Upper lobe of right lung (tissue), 1 donor: Measurements from ENCODE around the gene CARS1. TPM values are rescaled to one million over a fixed set of nuclear protein-coding genes. Genes with fewer than 3 reads are reported as not detected.

ENCODE experiments used
- ATAC-seq: fragments of 200-7000 bp; cut with Tn5 transposase; one replicate; pipeline ENCODE4 v1.9.1; 2020; ENCODE audit warnings: mild to moderate bottlenecking, moderate library complexity
- DNase-seq: peaks from one replicate; pipeline ENCODE4 v3.0.0-alpha.2; 2020
- H3K27ac ChIP-seq: fragments of 200-600 bp; one replicate; pipeline ENCODE4 v1.8.0; 2022
- H3K27me3 ChIP-seq: fragments of 200-600 bp; one replicate; pipeline ENCODE4 v1.8.0; 2022; ENCODE audit warnings: mild to moderate bottlenecking
- H3K36me3 ChIP-seq: fragments of 200-600 bp; one replicate; pipeline ENCODE4 v1.8.0; 2022
- H3K4me1 ChIP-seq: fragments of 200-600 bp; one replicate; pipeline ENCODE4 v1.8.0; 2022
- H3K4me3 ChIP-seq: fragments of 200-600 bp; one replicate; pipeline ENCODE4 v1.8.0; 2022; ENCODE audit warnings: mild to moderate bottlenecking
- H3K9me3 ChIP-seq: fragments of 200-600 bp; one replicate; pipeline ENCODE4 v1.8.0; 2022
- intact Hi-C: fragments of 100-400 bp; cut with DNase I; formaldehyde crosslinking; loops from one replicate; pipeline ENCODE4 v1.11.0; 2022
- total RNA-seq: library from RNA; stranded (reverse); fragmentation: NEBNext Ultra II Directional; extraction: Animal tissue kit (Norgen Biotek cat#: 25700); gene quantifications from one replicate; pipeline ENCODE4 v1.2.1, GENCODE V29; 2021
- TF ChIP-seq, protein P1 (sequence below): fragments of 200-600 bp; IDR thresholded peaks from one replicate; pipeline ENCODE4 v1.8.0; 2022; ENCODE audit warnings: antibody characterized with exemption
- donor health status: DM: no; HTN: yes; CAD: no; lungs with severe emphysema.

CARS1 gene
- total RNA-seq, 1 donor from 2014 or later, result 34.6 TPM

DNA sequence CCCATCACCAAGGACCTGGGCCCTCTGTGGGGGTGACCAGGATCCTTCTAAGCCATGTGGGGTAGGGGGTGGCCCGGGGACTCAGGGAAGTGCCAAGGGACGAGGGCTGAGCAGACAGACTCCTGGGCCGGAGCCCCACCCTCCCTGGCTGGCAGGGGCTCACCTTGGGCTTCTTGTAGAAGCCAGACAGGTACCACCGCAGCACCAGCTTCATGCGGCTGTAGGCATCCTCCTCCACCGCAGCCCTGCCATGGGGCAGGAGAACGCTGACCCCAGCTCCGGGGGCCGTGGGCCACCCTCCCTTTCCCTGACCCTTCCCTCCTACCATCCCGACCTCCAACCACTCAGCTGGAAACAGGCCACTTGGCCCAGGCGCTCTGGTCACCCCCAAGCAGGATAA is 45.9 kb upstream of the CARS1 start:
- no peaks in the 10 kb centered on the region for H3K27me3 ChIP-seq
- H3K27ac ChIP-seq, result no peak overlapping the region
- H3K36me3 ChIP-seq, result peaks cover 14% of the 10 kb centered on the region
- ATAC-seq (no peak), DNase-seq (peak; percentile 59)
- no peaks in the 10 kb centered on the region for H3K9me3 ChIP-seq
- intact Hi-C loops, result no loop called here
- TF ChIP-seq, protein P1, sequence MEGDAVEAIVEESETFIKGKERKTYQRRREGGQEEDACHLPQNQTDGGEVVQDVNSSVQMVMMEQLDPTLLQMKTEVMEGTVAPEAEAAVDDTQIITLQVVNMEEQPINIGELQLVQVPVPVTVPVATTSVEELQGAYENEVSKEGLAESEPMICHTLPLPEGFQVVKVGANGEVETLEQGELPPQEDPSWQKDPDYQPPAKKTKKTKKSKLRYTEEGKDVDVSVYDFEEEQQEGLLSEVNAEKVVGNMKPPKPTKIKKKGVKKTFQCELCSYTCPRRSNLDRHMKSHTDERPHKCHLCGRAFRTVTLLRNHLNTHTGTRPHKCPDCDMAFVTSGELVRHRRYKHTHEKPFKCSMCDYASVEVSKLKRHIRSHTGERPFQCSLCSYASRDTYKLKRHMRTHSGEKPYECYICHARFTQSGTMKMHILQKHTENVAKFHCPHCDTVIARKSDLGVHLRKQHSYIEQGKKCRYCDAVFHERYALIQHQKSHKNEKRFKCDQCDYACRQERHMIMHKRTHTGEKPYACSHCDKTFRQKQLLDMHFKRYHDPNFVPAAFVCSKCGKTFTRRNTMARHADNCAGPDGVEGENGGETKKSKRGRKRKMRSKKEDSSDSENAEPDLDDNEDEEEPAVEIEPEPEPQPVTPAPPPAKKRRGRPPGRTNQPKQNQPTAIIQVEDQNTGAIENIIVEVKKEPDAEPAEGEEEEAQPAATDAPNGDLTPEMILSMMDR, result no peak
- no peak overlapping the region for H3K4me3 ChIP-seq
- H3K4me1 ChIP-seq, result no peaks in the 10 kb centered on the region

GRCh38 chr11:3102641-3102921 is 45.4 kb upstream of the CARS1 start:
- Histone ChIP-seq H3K4me3 (no peak overlapping the region), H3K9me3 (no peaks in the 10 kb centered on the region), H3K36me3 (peaks cover 17% of the 10 kb centered on the region), H3K4me1 (no peaks in the 10 kb centered on the region), H3K27me3 (no peaks in the 10 kb centered on the region), H3K27ac (no peak overlapping the region)
- TF ChIP-seq, protein P1, result no peak
- intact Hi-C loops, result no loop called here
- DNase-seq, result peak; percentile 29
- no peak for ATAC-seq

DNA sequence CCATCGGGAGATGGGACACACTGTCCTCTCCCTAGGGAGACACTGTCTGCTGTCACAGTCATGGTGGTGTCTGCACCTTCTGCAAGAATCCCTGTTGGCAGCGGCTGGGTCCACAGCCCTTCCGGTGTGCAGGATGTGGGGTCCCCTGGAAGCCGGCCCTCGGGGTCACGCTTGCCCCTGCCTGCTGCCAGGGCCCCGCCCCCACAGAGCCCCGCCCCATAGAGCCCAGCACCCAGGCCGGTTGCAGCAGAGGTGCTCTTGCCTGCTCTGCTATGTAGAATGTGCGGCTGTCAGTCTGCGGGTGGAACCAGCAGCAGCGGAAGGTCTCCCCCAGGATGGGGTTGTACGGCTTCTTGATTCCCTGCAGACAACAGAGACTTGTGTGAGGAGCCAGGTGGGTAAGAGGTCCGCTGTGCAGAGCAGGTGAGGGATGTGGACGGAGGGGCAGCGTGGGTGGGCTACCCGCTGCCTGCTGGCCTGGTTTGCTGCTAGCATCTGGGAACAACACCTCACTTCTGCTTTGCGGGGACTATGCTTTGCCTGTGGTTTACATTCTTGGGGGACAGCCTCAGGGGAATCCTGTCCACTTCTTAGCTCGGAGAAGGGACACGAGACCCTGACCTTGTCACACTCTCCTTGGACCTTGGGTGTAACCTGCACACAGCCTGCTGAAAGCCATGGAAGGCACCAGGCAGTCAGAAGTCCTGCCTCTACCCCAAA is 44.9 kb upstream of the CARS1 start:
- Histone ChIP-seq H3K9me3 (no peaks in the 10 kb centered on the region), H3K27ac (no peak overlapping the region), H3K4me3 (no peak overlapping the region), H3K4me1 (no peaks in the 10 kb centered on the region), H3K36me3 (peaks cover 22% of the 10 kb centered on the region), H3K27me3 (no peaks in the 10 kb centered on the region)
- intact Hi-C loops, result no loop called here
- DNase-seq (peak; percentile 57), ATAC-seq (no peak)
- TF ChIP-seq, protein P1, result no peak

- H3K9me3 ChIP-seq, result no peaks in the 10 kb centered on the region
- ATAC-seq, result peak; percentile 26
- peaks cover 24% of the 10 kb centered on the region for H3K36me3 ChIP-seq
- no peak overlapping the region for H3K4me3 ChIP-seq
- H3K4me1 ChIP-seq, result no peaks in the 10 kb centered on the region
- no peaks in the 10 kb centered on the region for H3K27me3 ChIP-seq
- H3K27ac ChIP-seq, result no peak overlapping the region
- intact Hi-C loops, result loop anchor here (10.0 kb wide), 1 partner anchor 54 kb away; no protein-coding TSS in a partner anchor
- TF ChIP-seq, protein P1, result no peak
- DNase-seq, result no peak
These were observed 42.0 kb upstream of the CARS1 start for GRCh38 chr11:3099178-3099577.

DNA sequence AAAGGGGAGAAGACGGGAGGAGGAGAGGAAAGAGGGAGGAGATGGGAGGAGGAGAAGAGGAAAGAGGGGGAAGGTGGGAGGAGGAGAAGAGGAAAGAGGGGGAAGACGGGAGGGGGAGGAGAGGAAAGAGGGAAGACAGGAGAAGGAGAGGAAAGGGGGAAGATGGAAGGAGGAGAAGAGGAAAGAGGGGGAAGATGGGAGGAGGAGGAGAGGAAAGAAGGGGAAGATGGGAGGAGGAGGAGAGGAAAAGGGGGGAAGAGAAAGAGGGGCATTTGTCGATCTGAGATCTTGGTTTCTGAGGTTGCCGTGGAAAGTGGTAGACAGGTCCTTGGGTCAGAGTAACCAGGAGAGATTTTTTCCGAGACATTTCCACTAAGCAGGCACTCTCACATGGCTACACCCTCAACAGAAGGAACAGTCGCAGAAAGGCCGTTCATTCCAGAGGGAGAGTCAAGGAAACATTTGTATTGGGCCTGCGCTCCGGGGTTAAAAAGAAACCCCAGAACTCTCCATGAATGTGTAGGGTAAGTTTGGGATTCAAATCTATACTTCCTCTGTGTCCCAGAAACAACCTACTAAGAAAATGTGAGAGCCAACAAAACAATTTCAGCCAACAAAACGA is 39.8 kb upstream of the CARS1 start:
- H3K27me3 ChIP-seq, result no peaks in the 10 kb centered on the region
- DNase-seq (no peak), ATAC-seq (no peak)
- H3K27ac ChIP-seq, result no peak overlapping the region
- intact Hi-C loops, result loop anchor here (10.0 kb wide), 1 partner anchor 52 kb away; no protein-coding TSS in a partner anchor
- TF ChIP-seq, protein P1, result no peak
- no peaks in the 10 kb centered on the region for H3K4me1 ChIP-seq
- peaks cover 24% of the 10 kb centered on the region for H3K36me3 ChIP-seq
- H3K4me3 ChIP-seq, result no peak overlapping the region
- H3K9me3 ChIP-seq, result no peaks in the 10 kb centered on the region
